GM20000 (cell line): ENCODE results near the gene VAV2.

Experiments
- DNase-seq: peaks from one replicate; pipeline ENCODE4 v3.0.0; 2012; ENCODE audit warnings: low spot score
- TF ChIP-seq, protein P1 (sequence below): IDR thresholded peaks from 2 replicates; pipeline ENCODE4 v1.5.1; 2012; ENCODE audit warnings: mild to moderate bottlenecking, control low read depth; ENCODE audit errors: extremely low read depth, missing control alignments

VAV2 gene

DNA sequence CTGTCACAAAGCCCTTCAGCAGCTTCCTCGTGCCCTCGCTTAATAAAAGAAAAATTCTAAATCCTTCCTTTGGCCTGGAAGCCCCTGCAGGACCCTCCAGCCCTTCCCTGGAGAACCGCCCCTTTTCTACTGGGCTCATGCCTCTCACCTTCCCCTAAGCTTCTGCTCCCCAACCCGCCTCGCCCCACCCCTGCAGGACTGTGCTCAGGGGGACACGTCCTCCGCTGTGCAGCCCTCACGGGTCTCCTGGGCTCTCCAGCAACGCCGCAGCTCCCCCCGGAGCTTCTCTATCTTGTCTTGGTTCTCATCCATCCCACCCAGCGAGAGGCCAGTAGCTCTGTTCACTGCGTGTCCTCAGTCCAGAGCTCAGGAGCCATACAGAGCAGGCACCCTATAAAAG is 188.4 kb downstream of the VAV2 start:
- TF ChIP-seq, protein P1, sequence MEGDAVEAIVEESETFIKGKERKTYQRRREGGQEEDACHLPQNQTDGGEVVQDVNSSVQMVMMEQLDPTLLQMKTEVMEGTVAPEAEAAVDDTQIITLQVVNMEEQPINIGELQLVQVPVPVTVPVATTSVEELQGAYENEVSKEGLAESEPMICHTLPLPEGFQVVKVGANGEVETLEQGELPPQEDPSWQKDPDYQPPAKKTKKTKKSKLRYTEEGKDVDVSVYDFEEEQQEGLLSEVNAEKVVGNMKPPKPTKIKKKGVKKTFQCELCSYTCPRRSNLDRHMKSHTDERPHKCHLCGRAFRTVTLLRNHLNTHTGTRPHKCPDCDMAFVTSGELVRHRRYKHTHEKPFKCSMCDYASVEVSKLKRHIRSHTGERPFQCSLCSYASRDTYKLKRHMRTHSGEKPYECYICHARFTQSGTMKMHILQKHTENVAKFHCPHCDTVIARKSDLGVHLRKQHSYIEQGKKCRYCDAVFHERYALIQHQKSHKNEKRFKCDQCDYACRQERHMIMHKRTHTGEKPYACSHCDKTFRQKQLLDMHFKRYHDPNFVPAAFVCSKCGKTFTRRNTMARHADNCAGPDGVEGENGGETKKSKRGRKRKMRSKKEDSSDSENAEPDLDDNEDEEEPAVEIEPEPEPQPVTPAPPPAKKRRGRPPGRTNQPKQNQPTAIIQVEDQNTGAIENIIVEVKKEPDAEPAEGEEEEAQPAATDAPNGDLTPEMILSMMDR = no peak
- DNase-seq = no peak

DNA sequence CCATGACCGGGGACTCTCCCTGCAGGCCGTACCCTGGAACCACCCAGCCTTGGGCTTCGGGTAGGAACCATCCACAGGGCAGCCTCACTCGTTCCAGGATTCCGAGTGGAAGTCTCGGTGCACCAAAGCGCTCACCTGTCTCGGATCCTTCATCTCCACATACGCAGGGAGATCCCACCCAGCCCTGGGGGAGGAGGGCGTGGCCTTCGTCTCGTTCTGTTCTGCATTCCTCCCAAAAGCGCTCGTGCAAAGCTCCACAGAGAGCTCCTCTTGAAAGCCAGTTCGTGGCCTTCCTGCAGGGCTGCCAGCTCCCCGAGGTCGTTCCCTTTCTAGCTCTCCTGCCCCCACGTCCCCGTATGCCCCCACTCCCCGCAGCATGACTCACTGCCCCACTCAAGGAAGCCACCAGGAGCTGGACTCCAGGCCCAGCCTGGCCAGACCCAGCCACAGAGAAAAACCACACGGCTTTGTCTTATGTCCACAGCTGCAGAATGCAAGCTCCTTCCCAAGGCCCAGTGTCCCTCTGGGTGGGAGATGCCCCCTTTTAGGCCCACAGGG is 189.0 kb downstream of the VAV2 start:
- no peak for DNase-seq
- TF ChIP-seq, protein P1 = no peak

DNA sequence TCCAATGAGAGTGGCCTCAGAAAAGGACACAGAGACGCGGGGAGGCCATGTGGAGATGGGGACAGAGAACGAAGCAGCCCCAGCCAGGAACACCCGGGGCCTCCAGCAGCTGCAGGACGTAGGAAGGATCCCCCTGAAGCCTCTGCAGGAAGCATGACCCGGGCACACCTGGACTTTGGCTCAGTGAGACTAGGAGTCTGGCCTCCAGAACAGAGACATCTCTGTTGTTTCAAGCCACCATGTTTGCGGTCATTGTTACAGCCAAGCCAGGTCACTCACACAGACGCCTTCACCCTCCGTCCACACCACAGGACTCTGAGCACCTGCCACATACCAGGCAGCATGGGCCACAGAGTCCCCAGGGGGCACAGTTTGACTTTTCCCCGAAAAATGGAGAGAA is 190.4 kb downstream of the VAV2 start:
- TF ChIP-seq, protein P1 = no peak
- no peak for DNase-seq

DNA sequence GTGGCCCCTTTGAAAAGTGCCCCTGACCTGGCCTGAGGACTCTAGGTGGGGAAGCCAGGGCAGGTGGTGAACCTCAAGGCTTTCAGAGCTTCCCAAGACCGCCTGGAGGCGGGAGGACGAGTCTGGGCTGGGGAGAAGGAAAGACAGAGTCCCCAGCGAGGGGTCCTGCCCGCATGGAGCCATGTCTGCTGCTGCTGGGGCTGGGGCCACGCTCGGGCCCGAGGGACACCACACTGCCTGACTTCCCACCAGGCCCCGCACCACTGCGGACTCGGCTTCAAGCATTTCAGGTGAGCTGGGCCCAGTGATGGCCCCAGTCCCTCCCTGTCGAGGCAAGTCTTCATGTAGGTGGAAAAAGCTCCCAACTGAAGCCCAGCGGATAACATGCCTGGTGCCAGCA is 191.9 kb downstream of the VAV2 start:
- TF ChIP-seq, protein P1 = no peak
- DNase-seq = no peak

DNA sequence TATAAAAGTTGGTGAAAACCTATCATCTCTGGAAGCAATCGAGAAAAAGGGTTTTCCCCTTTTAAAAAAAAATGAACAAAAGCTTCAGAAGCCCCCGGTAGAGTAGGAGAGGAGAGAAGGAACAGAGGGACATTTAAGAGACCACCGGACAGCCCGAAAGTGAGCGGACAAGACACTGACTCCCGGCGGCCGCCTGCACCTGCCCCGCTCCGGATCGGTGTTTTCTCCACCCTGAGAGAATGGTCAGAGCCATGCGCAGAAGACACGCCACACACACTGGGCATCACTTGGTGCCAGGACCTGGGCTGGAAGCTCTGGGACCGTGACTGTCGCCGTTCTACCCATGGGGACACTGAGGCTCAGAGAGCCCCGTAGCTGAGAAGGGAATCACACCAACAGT is 192.4 kb downstream of the VAV2 start:
- no peak for DNase-seq
- TF ChIP-seq, protein P1 = no peak

DNA sequence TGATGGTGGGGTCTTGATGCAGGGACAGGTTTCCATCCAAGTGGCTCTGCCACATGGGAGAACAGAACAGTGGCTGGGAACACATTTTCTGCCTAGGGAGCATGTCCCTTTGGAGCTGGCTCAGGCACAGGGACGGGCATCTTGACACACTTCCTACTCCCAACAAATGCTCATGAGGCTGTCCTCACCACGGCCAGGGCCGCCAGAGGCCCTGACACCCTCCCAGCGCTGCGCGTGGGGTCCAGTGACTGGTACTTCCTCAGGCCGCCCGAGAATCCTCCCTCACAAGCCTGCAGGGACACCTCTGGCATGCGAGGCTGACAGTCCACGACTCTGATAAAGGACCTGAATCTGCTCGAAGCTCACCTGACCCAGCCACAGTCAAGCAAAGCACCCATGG is 193.0 kb downstream of the VAV2 start:
- no peak for DNase-seq
- TF ChIP-seq, protein P1 = no peak

DNA sequence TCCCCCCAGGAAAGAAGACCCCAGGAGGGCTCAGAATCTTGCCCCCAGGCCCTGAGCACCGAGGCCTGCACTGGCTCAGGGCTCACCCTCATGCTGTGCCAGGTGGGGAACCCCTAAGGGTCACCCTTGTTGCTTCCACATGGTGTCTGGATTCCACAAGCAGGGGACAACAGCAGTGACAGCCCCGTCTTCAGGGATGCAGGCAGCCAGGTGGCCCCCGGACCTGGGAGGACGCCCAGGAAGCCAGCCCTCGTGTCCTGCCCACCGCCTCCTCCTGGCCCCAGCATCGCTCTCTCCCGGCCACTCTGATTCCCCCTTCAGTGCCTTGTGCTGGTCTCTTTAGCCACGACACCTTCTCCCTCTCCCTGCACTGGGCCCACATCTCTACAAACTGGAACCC is 194.0 kb downstream of the VAV2 start:
- TF ChIP-seq, protein P1 = no peak
- no peak for DNase-seq
